ENCODE data around the gene HMGXB3.

Gene HMGXB3

DNA sequence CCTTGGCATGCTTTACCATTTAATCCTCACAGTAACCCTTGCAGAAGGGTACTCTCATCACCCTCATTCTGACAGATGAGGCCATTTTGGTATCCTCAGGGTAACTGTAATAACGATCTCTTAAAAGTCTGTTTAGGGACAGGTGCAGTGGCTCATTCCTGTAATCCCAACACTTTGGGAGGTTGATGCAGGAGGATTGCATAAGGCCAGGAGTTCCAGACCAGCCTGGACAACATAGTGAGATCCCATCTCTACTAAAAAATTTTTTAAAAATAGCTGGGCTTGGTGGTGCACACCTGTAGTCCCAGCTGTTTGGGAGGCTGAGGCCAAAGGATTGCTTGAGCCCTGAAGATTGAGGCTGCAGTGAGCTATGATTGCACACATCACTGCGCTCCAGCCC is 54.0 kb downstream of the HMGXB3 start:
- no peak for DNase-seq

DNA sequence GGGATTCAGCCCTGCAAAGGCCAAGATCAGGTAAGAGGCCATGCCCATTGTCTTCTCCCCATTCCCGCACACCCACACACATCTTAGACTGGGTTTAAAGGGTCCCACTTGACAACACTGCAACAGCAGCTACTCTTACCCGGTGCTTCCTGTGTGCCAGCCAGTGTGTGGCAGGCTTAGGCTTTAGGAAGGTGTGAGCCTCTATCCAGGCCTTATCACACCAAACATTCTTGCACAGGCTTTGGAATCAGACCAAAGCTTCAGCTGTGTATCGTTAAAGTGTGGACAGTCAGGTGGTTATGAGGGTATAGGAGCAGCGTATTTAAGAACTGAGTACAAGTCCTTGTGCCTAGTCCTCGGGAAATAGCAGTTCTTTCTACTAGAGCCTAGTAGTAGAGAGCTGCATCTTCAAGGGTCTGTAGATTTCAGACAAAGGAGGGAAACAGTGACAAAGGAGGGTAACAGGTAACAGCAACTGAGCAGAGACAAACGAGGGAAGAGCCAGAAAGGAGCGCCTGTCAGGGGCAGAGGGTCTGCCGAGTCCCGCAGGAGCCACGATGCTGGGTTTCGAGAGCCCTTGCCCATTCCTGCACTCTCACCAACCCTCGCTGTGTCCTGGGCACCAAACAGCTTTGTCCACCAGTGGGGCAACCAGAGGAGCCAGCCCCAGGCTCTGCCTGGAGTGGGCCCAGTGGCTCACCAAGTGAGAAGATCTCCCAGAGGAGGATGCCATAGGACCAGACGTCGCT is 55.0 kb downstream of the HMGXB3 start:
- peak; percentile 88 for DNase-seq

DNA sequence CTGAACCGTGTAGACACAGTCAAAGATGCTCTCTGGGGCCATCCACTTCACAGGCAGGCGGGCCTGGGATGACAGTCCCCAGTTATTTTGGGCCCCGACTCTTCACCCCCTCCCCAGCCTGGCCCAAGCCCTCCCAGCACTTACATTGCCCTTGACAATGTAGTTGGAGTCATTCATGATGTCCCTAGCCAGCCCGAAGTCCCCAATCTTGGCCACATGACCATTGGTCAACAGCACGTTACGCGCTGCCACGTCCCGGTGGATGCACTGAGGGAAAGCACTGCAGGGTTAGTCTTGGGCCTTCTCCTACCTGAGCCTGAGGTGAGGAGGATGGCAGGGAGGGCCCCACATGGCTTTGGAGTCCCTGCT is 55.5 kb downstream of the HMGXB3 start:
- no peak for DNase-seq

DNA sequence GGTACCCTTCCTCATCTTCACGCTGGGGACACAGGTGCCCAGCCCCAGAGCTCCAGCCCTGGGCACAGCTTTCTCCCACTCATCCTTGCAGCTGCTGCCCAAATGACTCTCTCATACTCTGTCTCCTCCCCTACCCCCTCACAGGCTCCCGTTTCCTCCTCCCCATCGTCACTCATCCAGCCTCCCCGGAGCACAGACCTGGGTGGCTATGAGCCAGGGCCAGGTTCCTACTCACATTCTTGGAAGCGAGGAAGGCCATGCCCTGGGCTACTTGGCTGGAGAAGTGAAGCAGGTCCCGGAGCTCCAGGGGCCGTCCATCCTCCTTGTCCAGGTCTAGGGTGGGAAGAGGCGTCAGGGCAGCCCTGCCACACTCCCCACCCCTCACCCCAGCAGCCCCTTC is 56.5 kb downstream of the HMGXB3 start:
- DNase-seq = no peak

DNA sequence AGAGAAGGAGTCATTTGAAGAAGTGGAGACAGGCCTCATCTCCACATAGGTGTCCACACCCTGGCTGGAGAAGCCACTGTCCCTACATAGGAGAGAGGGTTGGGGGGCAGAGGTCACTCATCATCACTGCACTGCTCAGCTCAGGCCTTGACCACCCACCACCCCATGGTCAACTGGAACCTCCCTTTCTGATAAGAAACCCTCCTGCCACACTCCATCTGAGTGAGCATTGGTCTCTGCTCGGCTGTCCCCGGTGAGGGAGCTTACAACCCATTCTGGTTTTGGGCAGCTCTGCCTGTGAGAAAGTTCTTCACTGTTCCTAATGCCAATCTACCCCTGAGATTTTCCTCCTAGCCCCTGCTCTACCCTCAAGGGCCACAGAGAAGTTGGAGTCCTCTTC is 57.0 kb downstream of the HMGXB3 start:
- no peak for DNase-seq

DNA sequence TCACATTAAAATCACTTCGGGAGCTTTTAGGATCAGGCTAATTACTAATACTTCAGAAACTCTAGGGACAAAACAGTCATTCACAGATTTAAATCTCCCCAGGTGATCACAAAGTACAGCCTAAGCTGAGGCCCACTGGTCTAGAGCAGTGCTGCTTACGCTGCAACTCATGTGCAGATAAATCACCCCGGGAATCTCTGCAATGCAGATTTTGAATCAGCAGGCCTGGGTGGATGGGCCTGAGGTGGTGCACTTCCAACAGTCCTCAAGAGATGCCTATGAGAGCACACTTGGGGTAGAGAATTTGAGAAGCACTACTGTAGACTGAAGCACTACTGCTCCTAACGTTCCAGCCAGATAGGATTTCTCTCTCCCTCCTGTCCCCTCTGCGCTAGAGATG is 57.5 kb downstream of the HMGXB3 start:
- DNase-seq = no peak

DNA sequence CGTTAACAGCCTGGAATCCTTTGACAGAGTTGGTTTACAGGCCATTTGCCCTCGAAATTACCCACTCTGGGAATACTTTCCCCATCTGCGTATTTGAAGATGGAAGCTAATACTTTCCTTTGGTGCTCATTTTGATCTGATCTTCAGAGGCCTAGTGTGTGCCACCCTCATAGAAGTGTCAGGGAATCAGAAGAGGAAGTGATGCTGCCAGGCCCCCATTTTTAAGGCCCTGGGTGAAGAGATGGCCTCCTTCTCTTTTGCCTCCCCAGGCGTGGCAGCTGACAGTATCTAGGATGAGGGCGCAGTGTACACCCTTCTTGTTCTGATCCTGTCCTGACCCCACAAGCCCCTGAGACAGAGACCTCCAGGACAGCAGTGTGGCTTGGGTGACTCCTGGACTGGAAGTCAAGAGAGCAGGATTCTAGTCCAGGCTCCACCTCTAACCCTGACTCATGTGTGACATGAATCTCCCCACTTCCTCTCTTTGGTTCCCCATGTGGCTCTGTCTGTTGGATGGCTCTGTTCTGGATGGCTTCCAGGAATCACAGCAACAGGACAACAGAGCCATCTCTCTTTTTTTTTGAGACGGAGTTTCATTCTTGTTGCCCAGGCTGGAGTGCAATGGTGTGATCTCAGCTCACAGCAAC is 58.1 kb downstream of the HMGXB3 start:
- DNase-seq = peak; percentile 84

DNA sequence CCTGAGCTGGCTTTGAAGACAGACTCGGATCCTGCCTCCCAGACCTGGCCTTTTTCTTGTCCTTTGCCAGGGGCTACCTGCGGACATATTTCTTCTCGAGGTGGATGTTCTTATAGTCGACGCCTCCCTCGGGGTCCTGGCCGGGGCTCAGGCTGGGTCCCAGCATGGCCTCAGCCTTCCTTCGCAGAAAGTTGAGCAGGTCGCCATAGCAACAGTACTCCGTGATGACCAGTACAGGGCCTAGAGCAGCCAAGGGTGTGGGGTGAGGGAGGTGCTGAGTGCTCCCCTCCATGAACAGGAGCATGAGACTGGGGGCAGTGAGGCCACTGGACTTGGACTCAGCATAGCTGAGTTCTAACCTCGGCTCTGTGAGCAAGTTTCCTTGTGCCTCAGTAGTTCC is 59.1 kb downstream of the HMGXB3 start:
- no peak for DNase-seq

DNA sequence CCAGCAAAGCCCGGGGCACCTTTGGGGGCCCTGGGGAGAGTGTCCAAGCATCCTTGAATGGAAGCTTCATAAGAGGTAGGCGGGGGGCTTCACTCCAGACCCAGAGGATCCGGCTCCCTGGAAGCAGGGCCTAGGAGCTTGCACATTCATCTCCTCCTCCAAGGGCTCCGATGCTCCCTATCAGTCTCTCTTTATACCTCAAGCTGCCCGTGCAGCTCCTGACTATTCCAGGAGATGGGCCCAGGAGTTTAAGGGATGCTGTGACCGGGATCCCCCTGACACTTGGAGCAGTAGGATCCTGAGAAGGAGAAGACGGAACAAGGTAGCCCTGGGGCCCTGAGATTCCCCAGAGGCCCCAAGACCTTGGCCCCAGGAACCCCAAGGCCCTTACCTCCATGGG is 59.9 kb downstream of the HMGXB3 start:
- DNase-seq = no peak

DNA sequence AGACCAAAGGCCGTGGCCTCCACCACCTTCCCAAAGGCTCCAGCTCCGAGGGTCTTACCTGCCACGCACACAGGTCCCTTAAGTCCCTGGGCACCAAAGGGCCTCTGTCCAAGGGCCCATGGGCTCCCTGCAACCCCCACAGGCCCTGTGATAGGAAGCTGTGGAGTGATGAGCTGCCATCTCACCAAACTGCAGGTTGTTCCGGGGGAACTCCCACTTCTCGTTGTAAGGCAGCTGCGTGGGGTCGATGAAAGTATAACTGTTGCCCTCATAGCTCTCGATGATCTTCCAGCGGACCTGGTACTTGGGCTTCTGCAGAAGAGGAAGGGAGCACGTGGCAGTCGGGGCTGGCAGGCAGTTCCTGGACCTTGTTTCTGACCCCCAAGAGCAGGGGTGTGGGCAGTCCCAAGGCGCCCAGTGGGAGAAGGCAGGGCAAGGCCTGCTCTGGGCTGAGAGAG is 61.0 kb downstream of the HMGXB3 start:
- DNase-seq = no peak

DNA sequence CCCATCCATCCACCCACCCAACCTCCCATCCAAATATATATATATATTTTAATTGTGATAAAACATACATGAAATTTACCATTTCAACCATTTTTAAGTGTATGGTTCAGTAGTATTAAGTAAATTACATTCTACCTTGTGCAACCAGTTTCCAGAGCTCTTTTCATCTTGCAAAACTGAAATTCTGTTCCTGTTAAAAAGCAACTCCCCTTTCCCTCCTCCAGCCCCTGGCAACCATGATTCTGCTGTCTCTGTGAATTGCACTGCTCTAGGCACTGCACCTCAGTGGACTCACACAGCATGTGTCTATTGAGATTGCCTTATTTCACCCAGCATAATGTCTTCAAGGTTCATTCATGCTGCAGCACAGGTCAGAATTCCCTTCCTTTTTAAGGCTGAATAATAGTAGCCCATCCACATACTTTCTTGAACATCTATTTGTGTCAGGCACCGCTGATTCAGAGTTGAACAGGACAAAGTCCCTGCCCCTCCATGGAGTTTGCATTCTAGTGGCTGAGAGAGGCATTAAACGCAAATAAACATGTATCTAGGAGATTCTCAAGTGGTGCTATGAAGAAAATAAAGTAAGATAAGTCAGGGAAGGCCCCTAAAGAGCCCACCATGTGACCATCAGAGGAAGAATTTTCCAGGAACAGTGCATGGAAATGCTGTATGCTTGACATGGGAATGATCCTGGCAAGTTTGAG is 61.8 kb downstream of the HMGXB3 start:
- no peak for DNase-seq

DNA sequence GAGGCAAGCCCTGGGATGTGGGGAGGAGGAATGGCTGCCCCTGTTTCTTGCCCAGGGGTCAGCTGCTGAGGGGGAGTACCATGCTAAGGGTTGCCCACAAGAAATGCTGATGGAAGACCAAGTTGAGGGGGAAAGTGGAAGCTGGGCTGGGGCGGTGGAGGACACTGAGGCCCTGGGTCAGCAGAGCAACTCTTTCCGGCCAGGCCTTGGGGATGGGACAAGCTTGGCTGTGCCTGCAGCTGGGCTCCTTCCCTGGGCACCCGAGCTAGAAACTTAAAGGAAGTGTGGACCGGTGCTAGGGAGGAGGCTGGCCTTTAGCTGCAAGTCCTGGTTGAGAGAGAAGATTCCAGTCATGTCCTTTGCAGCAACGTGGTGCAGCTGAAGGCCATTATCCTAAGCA is 63.1 kb downstream of the HMGXB3 start:
- no peak for DNase-seq

DNA sequence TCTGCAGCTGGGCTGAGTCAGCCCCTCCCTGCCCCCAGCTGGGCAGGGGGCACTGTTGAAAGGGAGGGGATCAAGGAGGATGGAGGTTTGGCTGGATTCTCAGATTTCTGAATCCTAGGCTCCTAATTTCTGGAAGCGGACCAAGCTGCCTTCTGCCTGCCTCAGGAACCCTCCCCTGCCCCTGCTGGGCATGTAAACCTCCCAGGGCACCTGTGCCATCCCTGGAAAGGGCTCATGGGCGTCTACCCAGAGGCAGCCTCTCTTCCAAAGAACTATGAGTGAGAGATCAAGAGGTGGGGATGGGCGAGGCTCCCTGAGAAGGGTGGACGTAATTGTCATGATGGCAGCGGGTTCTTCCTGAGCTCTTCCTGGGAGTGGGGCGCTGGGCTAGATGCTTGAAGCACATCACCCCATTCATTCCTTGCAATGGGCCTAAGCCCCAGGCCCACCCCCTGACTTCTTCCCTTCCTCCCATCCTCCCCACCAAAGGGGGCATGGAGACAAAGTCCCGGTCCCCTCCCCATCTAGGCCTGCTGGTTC is 64.2 kb downstream of the HMGXB3 start:
- DNase-seq = no peak

DNA sequence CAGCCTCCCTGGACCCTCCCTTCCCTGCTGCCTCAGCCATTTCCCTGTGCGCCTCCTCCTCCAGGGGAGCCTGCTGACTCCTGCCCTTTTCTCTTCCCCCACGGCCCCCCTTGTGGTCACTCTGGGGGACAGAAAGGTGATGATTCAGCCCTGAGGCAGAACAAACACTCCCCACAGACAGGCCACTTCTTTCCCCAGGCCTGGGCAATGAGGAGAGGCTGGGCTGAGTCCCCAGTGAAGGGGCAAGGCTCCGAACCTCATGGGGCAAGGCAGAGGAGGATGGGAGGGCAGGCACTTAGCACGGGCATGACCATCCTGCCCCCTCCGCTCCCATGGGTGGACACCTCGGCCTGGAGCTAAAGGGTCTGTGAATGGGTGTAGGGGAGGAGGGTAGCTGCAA is 64.8 kb downstream of the HMGXB3 start:
- DNase-seq = no peak

DNA sequence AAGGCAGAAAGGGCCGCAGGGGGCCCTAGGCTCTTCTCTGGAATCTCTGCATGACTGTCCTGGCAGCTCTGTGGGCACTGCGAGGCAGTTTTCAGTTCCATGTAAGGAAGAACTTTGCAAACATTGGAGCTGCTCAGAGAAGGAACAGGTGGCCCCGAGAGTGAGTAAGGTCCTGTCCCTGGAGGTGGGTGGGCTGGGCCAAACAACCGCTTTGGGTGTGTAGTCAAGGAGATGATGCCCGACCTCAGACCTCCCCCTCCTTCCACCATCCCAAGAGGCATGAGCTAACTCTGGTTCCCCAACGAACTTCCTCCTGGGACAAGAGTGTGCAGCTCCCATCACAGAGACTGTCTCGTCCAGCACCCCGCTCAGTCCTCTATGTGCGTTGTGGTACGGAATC is 65.3 kb downstream of the HMGXB3 start:
- no peak for DNase-seq

DNA sequence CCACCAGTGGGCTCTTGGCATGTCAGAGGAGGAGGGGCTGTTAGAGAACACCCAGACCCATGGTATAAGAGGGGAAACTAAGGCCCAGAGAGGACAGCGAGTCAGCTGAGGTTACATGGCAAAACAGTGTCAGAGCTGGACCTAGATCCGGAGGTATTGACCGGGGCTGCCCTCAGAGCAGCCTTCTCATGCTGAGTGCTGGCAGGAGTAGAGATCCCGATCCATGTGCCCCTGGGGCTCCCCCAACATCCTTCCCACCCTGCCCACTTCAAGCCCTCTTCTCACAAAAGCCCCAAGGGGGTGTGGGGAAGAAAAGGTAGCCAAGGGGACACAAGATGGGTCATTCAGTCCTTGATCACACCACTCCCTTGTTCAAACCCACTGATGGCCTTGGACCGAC is 65.9 kb downstream of the HMGXB3 start:
- DNase-seq = no peak

DNA sequence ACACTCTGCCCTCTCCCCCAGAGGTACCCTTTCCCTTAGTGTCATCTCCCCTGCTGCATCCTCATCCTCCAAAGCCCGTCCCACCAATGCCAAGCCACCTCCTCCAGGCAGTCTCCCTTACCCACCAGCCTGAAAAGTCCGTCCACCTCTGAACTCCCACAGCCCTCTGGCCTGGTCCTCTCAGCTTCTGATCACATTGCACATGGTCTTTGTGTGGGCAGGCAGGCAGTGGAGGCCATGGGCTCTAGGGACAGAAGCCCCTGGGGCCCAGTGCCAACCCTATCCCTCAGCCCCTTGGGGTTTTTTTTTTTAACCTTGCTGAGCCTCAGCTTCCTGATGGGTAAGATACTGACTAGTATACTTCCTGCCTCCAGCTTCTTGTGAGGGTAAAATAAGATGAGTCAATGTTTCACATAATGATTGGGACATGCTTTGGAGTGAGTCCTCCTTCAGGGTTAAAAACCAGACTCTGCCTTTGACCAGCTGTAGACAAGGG is 66.4 kb downstream of the HMGXB3 start:
- peak; percentile 60 for DNase-seq

DNA sequence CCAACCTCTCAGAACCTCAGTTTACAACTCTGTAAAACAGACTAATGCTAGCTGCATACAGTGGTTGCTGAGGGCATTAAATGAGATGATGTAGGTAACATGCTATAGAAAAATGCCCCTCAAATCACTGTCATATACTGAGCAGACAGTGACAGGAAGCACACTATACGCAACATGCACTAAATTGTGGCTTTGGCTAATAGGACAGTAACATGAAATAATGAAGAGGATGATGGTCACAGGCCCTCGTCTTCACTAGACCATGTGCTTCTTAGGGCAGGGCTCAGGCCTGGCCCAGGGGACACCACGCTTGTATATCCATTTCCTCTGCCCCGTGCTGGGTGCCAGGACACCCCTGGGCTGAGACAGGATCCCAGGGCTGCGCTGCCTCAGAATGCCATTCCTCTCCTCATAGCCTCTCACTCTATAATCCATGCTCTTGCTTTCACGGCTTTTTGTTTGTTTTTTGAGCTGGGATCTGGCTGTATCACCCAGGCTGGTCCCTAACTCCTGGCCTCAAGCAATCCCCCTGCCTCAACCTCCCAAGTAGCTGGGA is 66.9 kb downstream of the HMGXB3 start:
- no peak for DNase-seq

DNA sequence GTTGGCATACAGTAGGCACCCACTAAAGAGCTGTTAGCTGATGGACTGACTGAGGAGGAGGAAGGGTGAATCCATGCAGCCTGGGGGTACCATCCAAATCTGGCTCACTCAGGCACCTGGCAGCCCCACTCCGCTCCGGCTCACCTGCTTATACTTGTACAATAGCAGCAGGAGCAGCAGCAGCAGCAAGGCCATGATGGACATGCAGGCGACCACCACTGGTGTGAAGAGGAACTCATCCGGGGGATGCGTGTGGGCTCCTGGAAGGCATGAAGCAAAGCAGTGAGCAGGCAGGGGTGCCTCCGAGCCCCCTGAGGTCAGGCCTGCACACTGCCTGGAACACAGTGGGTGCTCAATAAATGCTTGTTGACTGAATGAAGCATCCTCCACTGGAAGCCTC is 67.5 kb downstream of the HMGXB3 start:
- no peak for DNase-seq

DNA sequence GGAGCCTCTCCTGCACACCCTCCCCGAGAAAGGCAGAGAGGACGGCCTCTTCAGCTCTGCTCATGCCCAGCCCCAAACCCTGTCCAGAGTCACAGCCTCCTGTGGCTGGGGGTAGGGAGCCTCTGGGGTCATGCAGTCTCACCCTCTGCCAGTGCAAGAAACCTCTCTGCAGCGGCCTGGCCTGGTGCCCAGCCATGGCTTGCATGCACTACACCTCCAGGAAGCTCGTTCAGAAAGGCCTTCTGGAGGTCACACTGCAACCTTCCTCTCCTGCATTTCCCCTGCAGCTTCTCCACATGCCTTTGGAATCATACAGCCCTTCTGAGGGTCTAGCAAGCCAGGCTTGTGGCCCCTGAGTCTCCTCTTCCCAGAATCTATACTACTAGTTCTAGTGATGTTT is 67.9 kb downstream of the HMGXB3 start:
- peak; percentile 36 for DNase-seq

DNA sequence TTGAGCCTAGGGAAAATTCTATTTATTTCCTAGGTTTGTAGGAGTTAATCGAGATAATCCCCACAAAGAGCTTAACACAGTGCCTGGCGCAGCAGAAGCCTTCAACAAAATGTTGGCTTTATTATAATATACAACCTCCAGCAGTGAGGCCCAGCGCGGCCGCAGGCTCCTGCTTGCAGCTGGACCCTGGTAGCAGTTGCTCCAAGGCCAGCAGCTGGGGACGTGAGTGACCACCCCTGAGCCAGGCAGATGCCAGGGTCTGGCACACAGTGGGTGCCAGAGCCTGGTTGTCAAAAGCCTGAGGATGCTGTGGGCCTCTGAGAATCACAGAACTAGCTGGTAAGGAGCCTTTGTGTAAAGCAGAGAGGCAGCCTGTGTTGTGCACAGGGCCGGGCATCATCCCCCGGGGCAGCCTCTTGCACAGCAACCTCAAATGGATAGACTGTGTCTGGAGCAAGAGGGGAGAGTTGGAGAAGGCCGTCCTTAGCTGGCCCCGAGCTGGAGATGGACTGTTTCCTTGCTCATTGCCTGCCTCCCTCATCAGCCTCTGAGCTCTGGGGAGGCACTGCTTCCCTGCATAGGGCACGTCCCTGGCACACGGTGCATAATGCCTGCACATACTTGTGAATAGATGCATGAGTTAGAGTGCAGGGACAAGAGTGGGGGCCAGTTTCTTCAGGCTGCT is 68.6 kb downstream of the HMGXB3 start:
- no peak for DNase-seq

DNA sequence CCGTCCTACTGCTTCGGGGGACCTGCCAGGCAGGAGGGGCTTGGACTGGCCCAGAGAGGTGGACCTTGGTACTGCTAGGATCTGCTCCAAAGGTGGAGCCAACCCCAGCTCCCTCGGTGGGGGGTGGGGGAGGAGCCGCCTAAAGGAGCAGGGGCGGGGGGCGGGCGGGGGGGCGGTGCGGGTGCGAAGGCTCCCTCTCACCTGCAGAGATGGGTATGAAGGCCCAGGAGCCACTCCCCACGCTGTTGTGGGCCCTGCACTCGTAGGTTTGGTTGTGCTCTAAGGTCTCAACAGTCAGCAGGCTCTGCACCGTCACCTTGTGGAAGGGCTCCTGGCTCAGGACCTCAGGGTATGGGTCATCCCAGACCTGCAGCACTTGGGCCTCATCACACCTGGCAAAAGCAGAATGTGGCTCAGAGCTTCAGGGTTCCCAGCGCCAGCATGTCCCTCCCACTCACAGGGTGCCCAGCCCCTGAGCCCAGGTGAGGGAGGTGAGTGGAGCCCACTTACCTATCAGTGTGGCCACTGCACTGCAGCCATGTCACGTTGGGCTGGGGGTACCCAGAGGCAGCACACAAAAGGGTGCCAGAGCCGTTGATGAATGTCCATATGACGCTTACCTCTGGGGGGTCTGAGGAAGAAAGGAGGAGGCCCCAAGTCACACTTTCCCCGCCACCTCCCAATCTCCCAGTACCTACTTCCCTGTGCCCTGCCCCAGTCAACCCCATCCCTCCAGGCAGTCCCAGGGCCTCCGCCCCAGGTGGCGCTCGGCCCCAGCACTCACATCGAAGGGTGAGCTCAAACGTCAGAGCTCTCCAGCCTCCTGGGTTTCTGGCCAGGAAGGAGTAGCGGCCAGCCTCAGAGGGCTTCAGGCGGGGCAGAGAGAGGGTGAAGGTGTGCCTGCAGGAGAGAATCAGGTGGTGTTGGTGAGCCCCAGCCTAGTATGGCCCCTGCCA is 69.4 kb downstream of the HMGXB3 start:
- no peak for DNase-seq
